Measurements from ENCODE around the gene PLCB2. TPM values are rescaled to one million over a fixed set of nuclear protein-coding genes. Genes with fewer than 3 reads are reported as not detected.
A peak's percentile ranks its signal among the peaks of the same experiment; 100 is the strongest.

The PLCB2 gene
- total RNA-seq, 1 donor from 2014 or later: 9.8 TPM

GRCh38 chr15:40306371-40306770 is 1.4 kb downstream of the PLCB2 start:
- H3K4me3 Mint-ChIP-seq: no peak overlapping the region
- no peak overlapping the region for H3K27ac Mint-ChIP-seq
- H3K9me3 Mint-ChIP-seq: no peaks in the 10 kb centered on the region
- TF ChIP-seq, protein P1, sequence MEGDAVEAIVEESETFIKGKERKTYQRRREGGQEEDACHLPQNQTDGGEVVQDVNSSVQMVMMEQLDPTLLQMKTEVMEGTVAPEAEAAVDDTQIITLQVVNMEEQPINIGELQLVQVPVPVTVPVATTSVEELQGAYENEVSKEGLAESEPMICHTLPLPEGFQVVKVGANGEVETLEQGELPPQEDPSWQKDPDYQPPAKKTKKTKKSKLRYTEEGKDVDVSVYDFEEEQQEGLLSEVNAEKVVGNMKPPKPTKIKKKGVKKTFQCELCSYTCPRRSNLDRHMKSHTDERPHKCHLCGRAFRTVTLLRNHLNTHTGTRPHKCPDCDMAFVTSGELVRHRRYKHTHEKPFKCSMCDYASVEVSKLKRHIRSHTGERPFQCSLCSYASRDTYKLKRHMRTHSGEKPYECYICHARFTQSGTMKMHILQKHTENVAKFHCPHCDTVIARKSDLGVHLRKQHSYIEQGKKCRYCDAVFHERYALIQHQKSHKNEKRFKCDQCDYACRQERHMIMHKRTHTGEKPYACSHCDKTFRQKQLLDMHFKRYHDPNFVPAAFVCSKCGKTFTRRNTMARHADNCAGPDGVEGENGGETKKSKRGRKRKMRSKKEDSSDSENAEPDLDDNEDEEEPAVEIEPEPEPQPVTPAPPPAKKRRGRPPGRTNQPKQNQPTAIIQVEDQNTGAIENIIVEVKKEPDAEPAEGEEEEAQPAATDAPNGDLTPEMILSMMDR (IDR thresholded peaks at IDR 0.05; ENCODE audit: unreplicated experiment): no peak
- H3K36me3 Mint-ChIP-seq: no peaks in the 10 kb centered on the region
- H3K4me1 Mint-ChIP-seq: peaks cover 25% of the 10 kb centered on the region
- H3K27me3 Mint-ChIP-seq (ENCODE audit: low read depth): peaks cover 7% of the 10 kb centered on the region
- no peak for DNase-seq (ENCODE audit: low spot score in 2 of 2, unreplicated experiment in 2 of 2)

- DNase-seq (ENCODE audit: low spot score in 2 of 2, unreplicated experiment in 2 of 2): no peak
- Mint-ChIP-seq H3K27ac (no peak overlapping the region), H3K4me1 (peaks cover 31% of the 10 kb centered on the region), H3K27me3 (ENCODE audit: low read depth) (peaks cover 3% of the 10 kb centered on the region), H3K9me3 (no peaks in the 10 kb centered on the region), H3K36me3 (no peaks in the 10 kb centered on the region), H3K4me3 (no peak overlapping the region)
- TF ChIP-seq, protein P1 (IDR thresholded peaks at IDR 0.05; ENCODE audit: unreplicated experiment): no peak
Observed at GRCh38 chr15:40305281-40305680, 2.5 kb downstream of the PLCB2 start.

- no peak overlapping the region for H3K4me3 Mint-ChIP-seq
- DNase-seq (ENCODE audit: low spot score in 2 of 2, unreplicated experiment in 2 of 2): no peak
- TF ChIP-seq, protein P1 (IDR thresholded peaks at IDR 0.05; ENCODE audit: unreplicated experiment): no peak
- H3K9me3 Mint-ChIP-seq: peaks cover 9% of the 10 kb centered on the region
- peaks cover 3% of the 10 kb centered on the region for H3K27me3 Mint-ChIP-seq (ENCODE audit: low read depth)
- H3K36me3 Mint-ChIP-seq: peaks cover 9% of the 10 kb centered on the region
- H3K4me1 Mint-ChIP-seq: peaks cover 18% of the 10 kb centered on the region
- peak overlapping the region; percentile 56 for H3K27ac Mint-ChIP-seq
Observed at GRCh38 chr15:40303576-40303975, 4.2 kb downstream of the PLCB2 start.

- H3K4me3 Mint-ChIP-seq: no peak overlapping the region
- H3K27ac Mint-ChIP-seq: no peak overlapping the region
- peaks cover 3% of the 10 kb centered on the region for H3K27me3 Mint-ChIP-seq (ENCODE audit: low read depth)
- TF ChIP-seq, protein P1 (IDR thresholded peaks at IDR 0.05; ENCODE audit: unreplicated experiment): no peak
- H3K9me3 Mint-ChIP-seq: peaks cover 9% of the 10 kb centered on the region
- no peak for DNase-seq (ENCODE audit: low spot score in 2 of 2, unreplicated experiment in 2 of 2)
- H3K36me3 Mint-ChIP-seq: peaks cover 9% of the 10 kb centered on the region
- peaks cover 17% of the 10 kb centered on the region for H3K4me1 Mint-ChIP-seq
Observed at GRCh38 chr15:40302981-40303380, 4.8 kb downstream of the PLCB2 start.

DNA sequence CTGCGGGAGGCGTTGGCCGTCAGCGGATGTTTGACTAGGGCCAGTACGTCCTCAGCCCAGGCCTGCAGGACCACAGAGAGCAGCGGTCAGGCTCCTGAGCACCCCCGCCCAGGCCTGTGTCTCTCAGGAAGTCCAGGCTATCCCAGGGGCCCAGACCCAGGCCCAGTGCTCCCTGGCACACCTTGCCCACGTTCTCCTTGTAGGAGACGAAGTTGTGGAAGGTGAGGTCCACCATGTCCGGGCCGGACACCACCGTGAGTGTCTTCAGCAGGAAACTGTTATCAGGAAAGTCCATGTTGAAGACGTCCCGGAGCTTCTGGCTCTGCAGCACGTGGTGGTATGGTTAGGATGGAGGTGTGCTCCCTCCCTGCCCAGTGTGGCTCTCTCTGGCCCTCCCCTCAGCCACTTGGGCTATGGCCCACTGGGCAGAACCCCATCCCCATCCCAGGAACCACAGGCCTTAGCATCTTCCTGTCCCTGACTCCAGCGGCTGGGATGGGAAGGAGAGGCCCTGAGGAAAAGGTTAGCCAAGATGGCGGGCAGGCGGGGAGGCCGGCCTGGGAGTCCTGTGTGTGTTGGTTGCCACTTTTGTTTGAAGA is 5.3 kb downstream of the PLCB2 start:
- Mint-ChIP-seq H3K27me3 (ENCODE audit: low read depth) (peaks cover 3% of the 10 kb centered on the region), H3K36me3 (peaks cover 9% of the 10 kb centered on the region), H3K4me1 (peaks cover 14% of the 10 kb centered on the region), H3K27ac (no peak overlapping the region), H3K4me3 (no peak overlapping the region), H3K9me3 (peaks cover 9% of the 10 kb centered on the region)
- no peak for DNase-seq (ENCODE audit: low spot score in 2 of 2, unreplicated experiment in 2 of 2)
- TF ChIP-seq, protein P1 (IDR thresholded peaks at IDR 0.05; ENCODE audit: unreplicated experiment): no peak

Data from mesothelial cell of epicardium (in vitro differentiated cells).